ENCODE measurements around the gene IL4R.

Gene IL4R

DNA sequence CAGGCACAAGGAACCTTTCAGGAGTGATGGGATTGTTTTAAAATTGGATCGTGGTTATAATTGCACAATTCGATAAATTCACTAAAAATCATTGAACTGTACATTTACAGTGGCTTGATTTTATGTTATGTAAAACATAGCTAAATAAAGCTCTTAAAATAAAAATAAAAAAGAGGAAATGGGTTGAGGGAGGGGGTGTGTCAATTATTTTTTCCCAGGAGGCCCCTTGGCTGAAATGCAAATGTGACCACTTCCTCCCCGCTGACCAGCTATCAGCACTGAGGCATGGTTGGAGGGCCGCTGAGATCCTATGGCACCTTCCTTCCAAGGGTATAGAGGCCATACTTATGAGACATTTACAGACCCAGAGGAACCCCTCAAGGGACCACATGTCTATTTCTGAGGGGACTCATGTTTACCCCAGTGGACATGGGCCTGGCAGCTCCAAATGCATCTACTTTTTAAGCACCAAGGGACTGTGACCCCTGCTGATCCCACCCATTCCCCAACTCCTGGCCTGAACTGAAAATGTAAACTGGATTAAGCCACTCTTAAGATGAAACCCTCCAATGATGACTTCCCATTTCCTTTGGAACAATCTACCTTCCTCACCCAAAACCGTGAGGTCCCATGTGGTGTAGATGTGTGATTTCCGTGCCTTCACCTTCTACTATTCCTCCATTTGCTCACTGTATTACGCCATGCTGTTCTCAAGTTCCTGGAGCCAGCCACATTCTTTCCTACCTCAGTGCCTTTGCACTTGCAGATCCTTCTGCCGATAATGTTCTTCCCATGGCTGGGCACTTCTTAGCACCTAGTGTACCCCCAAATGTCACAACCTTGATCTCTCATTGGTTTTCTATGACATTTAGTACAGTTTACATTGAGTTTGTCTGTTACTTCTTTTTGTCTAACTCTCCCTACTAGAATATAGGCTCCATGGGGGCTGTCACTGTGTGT lies 85.4 kb downstream of the IL4R start:
- H3K4me3 ChIP-seq (ENCODE audit: low read depth, low read length) = no peak overlapping the region
- TF ChIP-seq MYC (IDR thresholded peaks at IDR 0.05; ENCODE audit: low read depth, low read length) = peak; percentile 11; the same call in 1 of the 2 replicates
- TF ChIP-seq, protein P1, sequence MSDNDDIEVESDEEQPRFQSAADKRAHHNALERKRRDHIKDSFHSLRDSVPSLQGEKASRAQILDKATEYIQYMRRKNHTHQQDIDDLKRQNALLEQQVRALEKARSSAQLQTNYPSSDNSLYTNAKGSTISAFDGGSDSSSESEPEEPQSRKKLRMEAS (IDR thresholded peaks at IDR 0.05; ENCODE audit: low read depth, low read length) = peak; percentile 12; the same call in 1 of the 2 replicates
- no peak for TF ChIP-seq POLR2A (IDR thresholded peaks at IDR 0.05; ENCODE audit: extremely low read depth, insufficient read length)
- DNase-seq (ENCODE audit: low read depth) = peak; percentile 85

DNA sequence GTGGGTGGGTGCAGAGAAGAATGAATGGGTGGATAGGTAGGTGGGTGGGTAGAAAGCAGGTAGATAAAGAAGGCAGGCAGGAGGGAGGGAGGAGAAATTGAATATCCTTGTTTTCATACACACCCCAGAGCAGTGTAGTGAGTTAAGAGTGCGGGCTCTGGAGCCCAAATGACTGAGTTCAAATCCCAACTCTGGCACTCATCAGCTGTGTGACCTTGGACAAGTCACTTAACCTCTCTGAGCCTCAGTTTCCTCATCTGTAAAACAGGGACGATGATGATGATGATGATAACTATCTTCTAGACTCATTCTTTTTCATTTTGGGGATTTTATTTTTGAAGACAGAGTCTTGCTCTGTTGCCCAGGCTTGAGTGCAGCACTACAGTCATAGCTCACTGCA lies 86.2 kb downstream of the IL4R start:
- no peak overlapping the region for H3K4me3 ChIP-seq (ENCODE audit: low read depth, low read length)
- TF ChIP-seq, protein P1 (IDR thresholded peaks at IDR 0.05; ENCODE audit: low read depth, low read length) = no peak
- TF ChIP-seq, protein P2, sequence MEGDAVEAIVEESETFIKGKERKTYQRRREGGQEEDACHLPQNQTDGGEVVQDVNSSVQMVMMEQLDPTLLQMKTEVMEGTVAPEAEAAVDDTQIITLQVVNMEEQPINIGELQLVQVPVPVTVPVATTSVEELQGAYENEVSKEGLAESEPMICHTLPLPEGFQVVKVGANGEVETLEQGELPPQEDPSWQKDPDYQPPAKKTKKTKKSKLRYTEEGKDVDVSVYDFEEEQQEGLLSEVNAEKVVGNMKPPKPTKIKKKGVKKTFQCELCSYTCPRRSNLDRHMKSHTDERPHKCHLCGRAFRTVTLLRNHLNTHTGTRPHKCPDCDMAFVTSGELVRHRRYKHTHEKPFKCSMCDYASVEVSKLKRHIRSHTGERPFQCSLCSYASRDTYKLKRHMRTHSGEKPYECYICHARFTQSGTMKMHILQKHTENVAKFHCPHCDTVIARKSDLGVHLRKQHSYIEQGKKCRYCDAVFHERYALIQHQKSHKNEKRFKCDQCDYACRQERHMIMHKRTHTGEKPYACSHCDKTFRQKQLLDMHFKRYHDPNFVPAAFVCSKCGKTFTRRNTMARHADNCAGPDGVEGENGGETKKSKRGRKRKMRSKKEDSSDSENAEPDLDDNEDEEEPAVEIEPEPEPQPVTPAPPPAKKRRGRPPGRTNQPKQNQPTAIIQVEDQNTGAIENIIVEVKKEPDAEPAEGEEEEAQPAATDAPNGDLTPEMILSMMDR (IDR thresholded peaks at IDR 0.05; ENCODE audit: low read depth, low read length) = no peak
- TF ChIP-seq POLR2A (IDR thresholded peaks at IDR 0.05; ENCODE audit: extremely low read depth, insufficient read length) (no peak), MYC (IDR thresholded peaks at IDR 0.05; ENCODE audit: low read depth, low read length) (no peak)
- no peak for DNase-seq (ENCODE audit: low read depth)

DNA sequence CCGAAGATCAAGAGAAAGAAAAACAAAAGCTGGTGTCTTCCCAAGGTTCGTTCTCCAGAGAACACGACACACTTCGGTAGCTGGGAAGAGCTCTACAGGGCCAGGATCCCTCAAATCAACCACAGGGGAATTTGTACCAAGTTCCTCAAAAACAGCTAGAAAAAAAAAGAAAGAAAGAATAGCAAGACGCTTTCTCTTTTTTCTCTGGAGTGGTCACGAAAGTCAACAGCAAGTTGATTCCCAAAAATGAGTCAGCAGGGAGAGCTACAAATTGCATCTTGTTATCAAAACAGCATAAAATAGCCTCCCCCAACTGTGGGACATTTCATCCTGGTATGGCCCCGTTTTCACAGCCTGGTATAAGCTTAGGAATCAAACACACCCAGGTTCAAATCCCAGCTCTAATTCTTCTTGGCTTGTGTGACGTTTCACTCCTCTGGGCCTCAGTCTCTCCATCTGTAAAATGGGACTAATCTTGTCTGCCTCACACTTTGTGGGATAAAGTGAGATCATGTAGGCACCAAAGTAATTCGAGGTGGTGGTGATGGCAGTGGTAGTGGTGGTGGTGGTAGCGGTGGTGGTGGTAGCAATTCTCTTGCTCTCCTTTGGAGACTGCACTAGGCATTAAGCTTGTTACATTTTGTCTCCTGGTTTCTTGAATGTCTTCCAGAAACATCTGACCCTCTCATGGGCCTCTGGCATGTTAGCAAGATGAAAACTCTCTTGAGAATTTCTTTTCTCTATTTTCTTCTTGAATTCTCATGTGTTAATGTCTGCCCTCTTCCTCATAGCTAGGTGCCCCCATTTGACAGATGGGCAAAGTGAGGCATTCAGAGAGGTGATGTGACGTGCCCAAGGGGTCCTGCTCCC lies 87.2 kb downstream of the IL4R start:
- peak; percentile 56 for DNase-seq (ENCODE audit: low read depth)
- TF ChIP-seq, protein P2 (IDR thresholded peaks at IDR 0.05; ENCODE audit: low read depth, low read length) = no peak
- no peak for TF ChIP-seq MYC (IDR thresholded peaks at IDR 0.05; ENCODE audit: low read depth, low read length)
- TF ChIP-seq POLR2A (IDR thresholded peaks at IDR 0.05; ENCODE audit: extremely low read depth, insufficient read length) = no peak
- TF ChIP-seq, protein P1 (IDR thresholded peaks at IDR 0.05; ENCODE audit: low read depth, low read length) = no peak
- H3K4me3 ChIP-seq (ENCODE audit: low read depth, low read length) = no peak overlapping the region

DNA sequence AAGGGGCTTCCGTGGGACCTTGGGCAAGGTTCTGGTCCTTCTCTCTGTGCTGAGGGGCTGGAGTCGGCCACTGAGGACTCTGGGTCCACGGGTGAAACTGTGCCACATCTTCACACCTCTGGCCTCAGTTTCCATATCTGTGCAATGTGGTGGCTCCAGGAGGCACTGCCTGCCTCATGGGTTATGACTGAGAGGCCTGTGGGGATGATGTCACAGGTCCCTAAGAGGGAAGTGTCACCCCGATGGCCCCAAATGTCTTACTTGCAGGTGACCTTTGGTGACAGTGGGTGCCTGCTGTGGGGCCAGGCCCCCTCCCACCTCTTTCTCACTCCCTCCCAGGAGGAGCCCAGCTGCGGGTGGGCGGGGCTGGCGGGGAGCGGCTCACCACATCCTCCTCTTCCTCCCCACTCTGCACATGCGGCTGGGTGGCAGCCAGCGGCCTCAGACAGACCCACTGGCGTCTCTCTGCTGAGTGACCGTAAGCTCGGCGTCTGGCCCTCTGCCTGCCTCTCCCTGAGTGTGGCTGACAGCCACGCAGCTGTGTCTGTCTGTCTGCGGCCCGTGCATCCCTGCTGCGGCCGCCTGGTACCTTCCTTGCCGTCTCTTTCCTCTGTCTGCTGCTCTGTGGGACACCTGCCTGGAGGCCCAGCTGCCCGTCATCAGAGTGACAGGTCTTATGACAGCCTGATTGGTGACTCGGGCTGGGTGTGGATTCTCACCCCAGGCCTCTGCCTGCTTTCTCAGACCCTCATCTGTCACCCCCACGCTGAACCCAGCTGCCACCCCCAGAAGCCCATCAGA lies 88.2 kb downstream of the IL4R start, which contains the start of gene IL21R:
Gene IL21R, plus strand, starts transcription at position 407 of the 801 bp plus-strand sequence. CDS start 27,898 bp downstream, outside the sequence.
- no peak within 1 kb of the TSS for H3K4me3 ChIP-seq (ENCODE audit: low read depth, low read length)
- DNase-seq (ENCODE audit: low read depth) = peak; percentile 81

DNA sequence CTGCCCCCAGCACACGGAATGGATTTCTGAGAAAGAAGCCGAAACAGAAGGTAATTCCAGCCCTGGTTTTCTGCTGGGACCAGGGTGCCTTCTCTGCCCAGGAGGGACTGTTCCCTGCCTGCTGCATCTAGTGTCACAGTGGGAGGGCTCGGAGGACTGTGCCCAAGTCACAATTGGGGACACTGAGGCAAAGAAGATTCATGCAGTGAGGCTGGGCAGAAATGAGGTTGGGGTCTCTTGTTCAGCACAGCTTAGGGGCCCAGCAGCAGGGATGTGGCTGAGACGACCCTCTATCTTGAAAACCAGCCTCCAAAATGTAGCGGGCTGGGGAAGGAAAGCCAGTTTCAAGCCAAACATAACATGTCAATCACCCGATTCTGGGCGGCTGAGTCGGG lies 88.8 kb downstream of the IL4R start:
- no peak overlapping the region for H3K4me3 ChIP-seq (ENCODE audit: low read depth, low read length)
- TF ChIP-seq, protein P2 (IDR thresholded peaks at IDR 0.05; ENCODE audit: low read depth, low read length) = no peak
- TF ChIP-seq, protein P1 (IDR thresholded peaks at IDR 0.05; ENCODE audit: low read depth, low read length) = no peak
- TF ChIP-seq MYC (IDR thresholded peaks at IDR 0.05; ENCODE audit: low read depth, low read length) (no peak), POLR2A (IDR thresholded peaks at IDR 0.05; ENCODE audit: extremely low read depth, insufficient read length) (no peak)
- DNase-seq (ENCODE audit: low read depth) = no peak

More for the DNA sequence above, 88.2 kb downstream of the IL4R start, which contains the start of gene IL21R:
- TF ChIP-seq, protein P1 (IDR thresholded peaks at IDR 0.05; ENCODE audit: low read depth, low read length) = no peak
- TF ChIP-seq MYC (IDR thresholded peaks at IDR 0.05; ENCODE audit: low read depth, low read length) = peak; percentile 11; the same call in 1 of the 2 replicates
- TF ChIP-seq, protein P2 (IDR thresholded peaks at IDR 0.05; ENCODE audit: low read depth, low read length) = no peak
